GM18520 (cell line): ENCODE data around the gene NR2F6.

Experiments
- ATAC-seq: cut with Tn5 transposase; IDR thresholded peaks from one replicate; pipeline ENCODE4 v1.9.1; 2021; ENCODE audit not compliant: unreplicated experiment

NR2F6 gene

GRCh38 chr19:17240062-17240752 lies 5.5 kb downstream of the NR2F6 start:
- no peak for ATAC-seq

- ATAC-seq, result no peak
Measured at GRCh38 chr19:17237747-17238706, 7.7 kb downstream of the NR2F6 start.

- no peak for ATAC-seq
Measured at GRCh38 chr19:17236811-17237543, 8.7 kb downstream of the NR2F6 start.

GRCh38 chr19:17235971-17236777 lies 9.5 kb downstream of the NR2F6 start:
- ATAC-seq, result no peak

- ATAC-seq, result peak; percentile 73
Measured at GRCh38 chr19:17235300-17235970, 10.3 kb downstream of the NR2F6 start.

- ATAC-seq, result no peak
Measured at GRCh38 chr19:17234911-17235299, 10.8 kb downstream of the NR2F6 start.

- ATAC-seq, result no peak
Measured at GRCh38 chr19:17232258-17232657, 13.5 kb downstream of the NR2F6 start.

GRCh38 chr19:17229890-17230289 lies 15.8 kb downstream of the NR2F6 start:
- no peak for ATAC-seq

DNA sequence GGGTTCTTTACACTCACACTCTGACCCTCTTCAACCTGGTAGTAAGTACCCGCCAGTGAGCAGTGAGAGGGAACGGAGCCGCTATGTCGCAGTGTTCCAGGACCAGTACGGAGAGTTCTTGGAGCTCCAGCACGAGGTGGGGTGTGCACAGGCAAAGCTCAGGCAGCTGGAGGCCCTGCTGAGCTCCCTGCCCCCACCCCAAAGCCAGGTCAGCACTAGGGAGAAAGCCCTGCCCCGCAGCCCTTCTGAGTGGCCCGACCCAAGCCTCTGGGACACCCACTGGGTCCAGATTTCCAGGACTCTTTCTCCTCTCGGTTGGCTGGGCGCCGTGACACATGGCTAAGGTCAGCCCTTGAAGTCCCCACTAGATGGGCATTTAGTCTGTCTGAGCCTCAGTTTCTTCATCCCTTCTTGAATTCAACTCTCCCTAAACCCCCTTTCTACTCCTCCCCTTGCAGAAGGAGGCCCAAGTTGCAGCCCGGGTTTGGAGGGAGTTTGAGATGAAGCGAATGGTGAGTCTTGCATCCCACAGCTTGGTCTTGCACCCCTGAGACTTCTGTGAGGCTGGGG lies 17.8 kb downstream of the NR2F6 start:
- ATAC-seq, result no peak

GRCh38 chr19:17226002-17226933 lies 19.5 kb downstream of the NR2F6 start, which contains the start of gene OCEL1:
Gene OCEL1 (plus strand): TSS chr19:17226226. CDS start chr19:17226248, 22 bp downstream.
- peak; percentile 89 for ATAC-seq

- ATAC-seq, result no peak
Measured at GRCh38 chr19:17225053-17225452, 20.7 kb downstream of the NR2F6 start.

DNA sequence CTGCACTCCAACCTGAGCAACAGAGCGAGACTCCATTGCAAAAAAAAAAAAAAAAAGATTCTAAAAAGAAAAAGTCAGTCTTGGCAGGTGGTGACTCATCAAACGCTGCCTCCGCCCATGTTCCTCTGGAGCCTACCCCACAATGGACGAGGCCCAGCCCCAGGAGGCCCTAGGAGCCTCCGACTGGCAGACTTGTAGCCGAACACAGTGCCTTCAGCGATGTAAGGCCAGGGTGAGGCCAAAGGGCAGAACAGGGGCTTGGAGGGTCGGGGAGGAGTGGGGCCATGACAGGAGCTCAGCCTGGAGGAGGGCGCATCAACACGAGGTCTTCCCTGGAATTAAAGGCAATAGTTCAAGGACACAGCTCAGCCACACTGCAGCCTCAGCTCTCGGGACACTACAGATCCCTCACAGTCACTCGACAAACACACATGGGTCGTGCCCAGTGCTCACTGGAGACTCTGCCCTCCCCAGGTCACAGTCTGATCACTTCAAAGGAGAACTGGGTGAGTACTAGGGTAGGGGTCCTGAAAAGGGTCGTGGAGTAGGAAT lies 25.4 kb downstream of the NR2F6 start:
- no peak for ATAC-seq

- ATAC-seq, result no peak
Measured at GRCh38 chr19:17219286-17219685, 26.4 kb downstream of the NR2F6 start.

- ATAC-seq, result no peak
Measured at GRCh38 chr19:17216058-17216670, 29.6 kb downstream of the NR2F6 start.

DNA sequence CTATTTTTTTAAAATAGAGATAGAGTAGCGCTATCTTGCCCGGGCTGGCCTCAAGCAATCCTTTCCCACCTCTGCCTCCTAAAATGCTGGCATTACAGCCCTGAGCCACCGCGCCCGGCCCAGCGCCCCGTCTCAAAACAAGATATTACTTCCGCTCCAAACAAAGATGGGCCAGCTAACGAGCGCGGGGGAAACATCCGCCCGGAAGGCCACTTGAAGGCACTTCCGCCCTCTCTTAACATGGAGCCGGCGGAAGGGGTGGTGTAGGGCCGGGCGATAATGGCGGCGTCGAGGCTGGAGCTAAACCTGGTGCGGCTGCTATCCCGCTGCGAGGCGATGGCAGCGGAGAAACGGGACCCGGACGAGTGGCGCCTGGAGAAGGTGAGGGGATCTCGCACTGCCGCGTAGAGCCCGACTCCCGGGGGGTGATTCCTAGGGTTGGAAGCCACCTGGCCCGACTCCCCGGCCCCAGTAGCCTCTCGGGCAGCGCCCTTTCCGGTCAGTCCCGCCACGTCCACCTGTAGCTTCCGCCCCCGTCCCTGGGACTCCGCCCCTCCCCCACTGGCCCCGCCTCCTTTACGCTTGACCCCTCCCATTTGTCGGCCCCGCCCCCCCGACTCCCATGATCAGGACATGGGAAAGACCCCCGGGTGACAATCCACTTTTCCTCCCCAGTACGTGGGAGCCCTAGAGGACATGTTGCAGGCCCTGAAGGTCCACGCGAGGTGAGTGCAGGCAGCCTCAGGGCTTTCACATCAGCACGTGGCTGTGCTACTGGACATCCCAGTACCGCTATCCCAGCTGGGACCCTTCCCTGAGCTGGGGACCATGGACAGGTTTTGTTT lies 30.4 kb downstream of the NR2F6 start, which contains the start of gene USE1:
TSS of gene USE1 (plus strand) at position 231 of the 845 bp plus-strand sequence. CDS start at position 280, 49 bp downstream.
- ATAC-seq, result peak; percentile 48

DNA sequence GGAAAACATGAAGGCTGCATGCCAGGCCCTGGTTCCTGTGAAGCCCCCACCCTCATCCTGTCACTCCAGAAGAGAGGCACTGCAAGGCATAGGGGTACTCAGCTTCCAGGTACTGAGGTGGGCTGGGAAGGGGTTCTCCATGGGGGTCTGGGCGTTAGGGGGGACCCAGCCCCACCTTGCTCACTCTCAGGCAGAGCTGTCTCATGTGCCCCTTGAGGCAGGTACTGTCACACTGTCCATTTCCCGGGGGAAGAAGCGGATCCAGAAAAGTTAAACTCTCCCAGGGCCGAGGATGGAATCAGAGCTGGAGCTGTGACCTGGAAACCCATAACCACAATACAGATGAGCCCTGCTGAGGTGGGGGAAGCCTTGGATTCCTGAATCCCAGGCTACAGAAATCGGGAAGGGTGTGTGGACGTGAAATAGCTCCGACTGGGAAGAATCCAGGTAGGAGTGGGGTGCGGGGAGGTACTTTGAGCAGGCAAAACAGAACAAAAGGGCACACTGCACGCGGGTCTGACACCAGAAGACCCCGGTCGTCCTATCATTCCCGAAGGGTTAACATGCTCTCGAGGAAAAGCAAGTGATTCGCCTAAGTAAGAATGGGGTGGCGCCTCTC lies 31.1 kb downstream of the NR2F6 start:
- ATAC-seq, result no peak
